ENCODE data around the gene NTRK3. TPM values are rescaled to one million over a fixed set of nuclear protein-coding genes. Genes with fewer than 3 reads are reported as not detected.

Gene NTRK3
- total RNA-seq, 2 donors from 2014 or later, result 3.3 to 6.9 TPM

GRCh38 chr15:88021601-88022000 is 234.9 kb downstream of the NTRK3 start:
- intact Hi-C loops (cut with DNase I), result no loop called here
- DNase-seq, result no peak
- no peak for ATAC-seq

GRCh38 chr15:88020806-88021205 is 235.7 kb downstream of the NTRK3 start:
- ATAC-seq, result no peak
- no peak for DNase-seq
- intact Hi-C loops (cut with DNase I), result no loop called here

GRCh38 chr15:88019656-88020055 is 236.9 kb downstream of the NTRK3 start:
- intact Hi-C loops (cut with DNase I), result no loop called here
- no peak for ATAC-seq
- DNase-seq, result no peak

GRCh38 chr15:88018869-88019641 is 237.5 kb downstream of the NTRK3 start:
- ATAC-seq (no peak), DNase-seq (no peak)
- intact Hi-C loops (cut with DNase I), result no loop called here

GRCh38 chr15:88017753-88018152 is 238.8 kb downstream of the NTRK3 start:
- ATAC-seq, result no peak
- no peak for DNase-seq
- intact Hi-C loops (cut with DNase I), result no loop called here

- intact Hi-C loops (cut with DNase I), result no loop called here
- DNase-seq (no peak), ATAC-seq (no peak)
These were observed 240.1 kb downstream of the NTRK3 start for GRCh38 chr15:88016406-88016805.

GRCh38 chr15:88015228-88015860 is 241.2 kb downstream of the NTRK3 start:
- DNase-seq (peak; percentile 23), ATAC-seq (peak; percentile 57 to 75)
- intact Hi-C loops (cut with DNase I), result no loop called here

GRCh38 chr15:88014454-88015160 is 241.9 kb downstream of the NTRK3 start:
- no peak for ATAC-seq
- intact Hi-C loops (cut with DNase I), result no loop called here
- no peak for DNase-seq

GRCh38 chr15:88013111-88013510 is 243.4 kb downstream of the NTRK3 start:
- no peak for DNase-seq
- intact Hi-C loops (cut with DNase I), result no loop called here
- no peak for ATAC-seq

- DNase-seq (no peak), ATAC-seq (no peak)
- intact Hi-C loops (cut with DNase I), result no loop called here
These were observed 243.9 kb downstream of the NTRK3 start for GRCh38 chr15:88012688-88013087.

- peak; percentile 52 to 63 for ATAC-seq
- intact Hi-C loops (cut with DNase I), result no loop called here
- peak; percentile 22 for DNase-seq
These were observed 244.3 kb downstream of the NTRK3 start for GRCh38 chr15:88012233-88012632.

- no peak for ATAC-seq
- DNase-seq, result no peak
- intact Hi-C loops (cut with DNase I), result no loop called here
These were observed 245.0 kb downstream of the NTRK3 start for GRCh38 chr15:88011533-88011932.

- ATAC-seq (no peak), DNase-seq (no peak)
- intact Hi-C loops (cut with DNase I), result no loop called here
These were observed 250.4 kb downstream of the NTRK3 start for GRCh38 chr15:88006146-88006545.

GRCh38 chr15:88004399-88004798 is 252.1 kb downstream of the NTRK3 start:
- ATAC-seq (no peak), DNase-seq (no peak)
- intact Hi-C loops (cut with DNase I), result no loop called here

GRCh38 chr15:88003541-88004327 is 252.8 kb downstream of the NTRK3 start:
- intact Hi-C loops (cut with DNase I), result no loop called here
- DNase-seq, result no peak
- ATAC-seq, result no peak

- ATAC-seq (no peak), DNase-seq (no peak)
- intact Hi-C loops (cut with DNase I), result no loop called here
These were observed 253.8 kb downstream of the NTRK3 start for GRCh38 chr15:88002706-88003105.

GRCh38 chr15:87998630-87999029 is 257.9 kb downstream of the NTRK3 start:
- ATAC-seq (no peak), DNase-seq (no peak)
- intact Hi-C loops (cut with DNase I), result no loop called here

- intact Hi-C loops (cut with DNase I), result no loop called here
- peak in 1 of 2 donors; percentile 19 for ATAC-seq
- DNase-seq, result no peak
These were observed 269.8 kb downstream of the NTRK3 start for GRCh38 chr15:87986776-87987175.

- ATAC-seq (no peak), DNase-seq (no peak)
- intact Hi-C loops (cut with DNase I), result no loop called here
These were observed 271.1 kb downstream of the NTRK3 start for GRCh38 chr15:87985451-87985850.

- ATAC-seq, result peak; percentile 48 to 76
- no peak for DNase-seq
- intact Hi-C loops (cut with DNase I), result no loop called here
These were observed 274.6 kb downstream of the NTRK3 start for GRCh38 chr15:87981969-87982368.
